ENCODE results near the gene EFNB2. TPM values are rescaled to one million over a fixed set of nuclear protein-coding genes. Genes with fewer than 3 reads are reported as not detected.

Gene EFNB2
- total and polyA plus RNA-seq, 8 donors = 3.0 to 48.7 (median 13.4) TPM

GRCh38 chr13:106530980-106531481, 4.4 kb downstream of the EFNB2 start:
- DNase-seq = no peak
- Histone ChIP-seq H3K36me3 (no peaks in the 10 kb centered on the region), H3K4me1 (peaks cover 19 to 82% (median 54%) of the 10 kb centered on the region in 4 donors), H3K9me3 (no peaks in the 10 kb centered on the region), H3K4me3 (peak overlapping the region in 3 of 4 donors; percentile 3 to 94 (median 66)), H3K27me3 (peaks cover 0 to 14% (median 10%) of the 10 kb centered on the region in 3 donors), H3K27ac (peak overlapping the region; percentile 4 to 88 (median 52))
- intact Hi-C loops (cut with DNase I; ENCODE audit: low total_unique reads) = no loop called here
- no peak for TF ChIP-seq POLR2AphosphoS5 (IDR thresholded peaks at IDR 0.05)
- no peak for TF ChIP-seq EP300 (IDR thresholded peaks at IDR 0.05)
- TF ChIP-seq POLR2A (IDR thresholded peaks at IDR 0.05) = no peak
- 40 to 61% (median 46%) methylated on average over 8 of the region's 8 CpGs for WGBS, 5 donors

- no peaks in the 10 kb centered on the region for H3K36me3 ChIP-seq
- peak overlapping the region in 3 of 4 donors; percentile 3 to 94 (median 66) for H3K4me3 ChIP-seq
- H3K27me3 ChIP-seq = peaks cover 0 to 14% (median 10%) of the 10 kb centered on the region in 3 donors
- DNase-seq = peak in 1 of 2 donors; percentile 81
- peak; percentile 17 to 40 (median 25) for TF ChIP-seq POLR2AphosphoS5 (IDR thresholded peaks at IDR 0.05)
- TF ChIP-seq POLR2A (IDR thresholded peaks at IDR 0.05) = no peak
- intact Hi-C loops (cut with DNase I; ENCODE audit: low total_unique reads) = no loop called here
- no peaks in the 10 kb centered on the region for H3K9me3 ChIP-seq
- peak overlapping the region in 4 of 5 donors; percentile 4 to 88 (median 32) for H3K27ac ChIP-seq
- H3K4me1 ChIP-seq = peaks cover 19 to 84% (median 50%) of the 10 kb centered on the region in 4 donors
- WGBS, 5 donors = 39 to 55% (median 53%) methylated on average over 11 of the region's 11 CpGs
Observed at GRCh38 chr13:106530171-106530851, 5.2 kb downstream of the EFNB2 start.

- DNase-seq = no peak
- H3K36me3 ChIP-seq = no peaks in the 10 kb centered on the region
- no peak for TF ChIP-seq POLR2AphosphoS5 (IDR thresholded peaks at IDR 0.05)
- no peak for TF ChIP-seq EP300 (IDR thresholded peaks at IDR 0.05)
- no peak for TF ChIP-seq POLR2A (IDR thresholded peaks at IDR 0.05)
- no peaks in the 10 kb centered on the region for H3K9me3 ChIP-seq
- peaks cover 17 to 86% (median 47%) of the 10 kb centered on the region in 4 donors for H3K4me1 ChIP-seq
- WGBS, 5 donors = 68 to 83% (median 69%) methylated on average over 8 of the region's 8 CpGs
- peak overlapping the region in 2 of 5 donors; percentile 57 to 88 for H3K27ac ChIP-seq
- no peak overlapping the region for H3K4me3 ChIP-seq
- intact Hi-C loops (cut with DNase I; ENCODE audit: low total_unique reads) = loop anchor here (10.0 kb wide), 1 partner anchor 445 kb away; no protein-coding TSS in a partner anchor
- H3K27me3 ChIP-seq = peaks cover 0 to 11% (median 8%) of the 10 kb centered on the region in 3 donors
Observed at GRCh38 chr13:106529415-106530170, 5.9 kb downstream of the EFNB2 start.

- H3K36me3 ChIP-seq = no peaks in the 10 kb centered on the region
- 62 to 77% (median 71%) methylated on average over 7 of the region's 7 CpGs for WGBS, 5 donors
- no peak for DNase-seq
- H3K4me1 ChIP-seq = peaks cover 10 to 78% (median 43%) of the 10 kb centered on the region in 4 donors
- H3K4me3 ChIP-seq = no peak overlapping the region
- intact Hi-C loops (cut with DNase I; ENCODE audit: low total_unique reads) = loop anchor here (10.0 kb wide), 1 partner anchor 444 kb away; no protein-coding TSS in a partner anchor
- H3K9me3 ChIP-seq = no peaks in the 10 kb centered on the region
- H3K27me3 ChIP-seq = peaks cover 0 to 4% (median under 1%) of the 10 kb centered on the region in 3 donors
- peak overlapping the region in 1 of 5 donors; percentile 88 for H3K27ac ChIP-seq
- TF ChIP-seq CTCF (IDR thresholded peaks at IDR 0.05) (no peak), POLR2AphosphoS5 (IDR thresholded peaks at IDR 0.05) (no peak), EP300 (IDR thresholded peaks at IDR 0.05) (no peak), POLR2A (IDR thresholded peaks at IDR 0.05) (no peak)
Observed at GRCh38 chr13:106528718-106529414, 6.6 kb downstream of the EFNB2 start.

GRCh38 chr13:106527826-106528225, 7.6 kb downstream of the EFNB2 start:
- Histone ChIP-seq H3K4me1 (peaks cover 5 to 77% (median 38%) of the 10 kb centered on the region in 4 donors), H3K36me3 (no peaks in the 10 kb centered on the region), H3K27me3 (no peaks in the 10 kb centered on the region), H3K9me3 (no peaks in the 10 kb centered on the region), H3K4me3 (no peak overlapping the region), H3K27ac (no peak overlapping the region)
- no peak for DNase-seq
- TF ChIP-seq POLR2A (IDR thresholded peaks at IDR 0.05) = no peak
- TF ChIP-seq EP300 (IDR thresholded peaks at IDR 0.05) = no peak
- no peak for TF ChIP-seq CTCF (IDR thresholded peaks at IDR 0.05)
- no peak for TF ChIP-seq POLR2AphosphoS5 (IDR thresholded peaks at IDR 0.05)
- WGBS, 5 donors = 24 to 46% (median 29%) methylated on average over 2 of the region's 2 CpGs
- intact Hi-C loops (cut with DNase I; ENCODE audit: low total_unique reads) = loop anchor here (10.0 kb wide), 1 partner anchor 443 kb away; no protein-coding TSS in a partner anchor
